Astrocyte (in vitro differentiated cells and primary cell): Measurements from ENCODE around the gene SMYD1. TPM values are rescaled to one million over a fixed set of nuclear protein-coding genes. Genes with fewer than 3 reads are reported as not detected.
A peak's percentile ranks its signal among the peaks of the same experiment; 100 is the strongest.

Source experiments
- DNase-seq: peaks from one replicate; pipeline ENCODE4 v3.0.0-alpha.2; 2010; ENCODE audit warnings: low read depth
- FAIRE-seq: peaks from 2 replicates; lab custom pipeline; 2011; peaks lifted over from hg19 to GRCh38; lab: Jason Lieb, UNC
- H2AFZ ChIP-seq: 2 replicates; pipeline ENCODE4 v1.6.0; 2012; ENCODE audit warnings: low read depth, low read length, inconsistent platforms
- H3K27ac ChIP-seq: 2 replicates; pipeline ENCODE4 v1.5.1; 2011; ENCODE audit warnings: low read depth, low read length, inconsistent platforms
- H3K27me3 ChIP-seq: 2 replicates; pipeline ENCODE4 v1.6.0; 2011; ENCODE audit warnings: low read length, inconsistent platforms; ENCODE audit not compliant: insufficient read depth
- H3K36me3 ChIP-seq: 2 replicates; pipeline ENCODE4 v1.5.1; 2011; ENCODE audit warnings: low read length, inconsistent platforms; ENCODE audit not compliant: insufficient read depth
- H3K4me1 ChIP-seq: 2 replicates; pipeline ENCODE4 v1.5.1; 2011; ENCODE audit warnings: low read length, inconsistent platforms; ENCODE audit not compliant: insufficient read depth
- H3K4me2 ChIP-seq: 2 replicates; pipeline ENCODE4 v1.6.0; 2012; ENCODE audit warnings: low read length, inconsistent platforms
- H3K4me3 ChIP-seq: 2 replicates; pipeline ENCODE4 v1.5.1; 2011; ENCODE audit warnings: low read depth, mild to moderate bottlenecking, low read length, inconsistent platforms; ENCODE audit not compliant: insufficient read depth
- H3K79me2 ChIP-seq: 2 replicates; pipeline ENCODE4 v1.6.0; 2012; ENCODE audit warnings: mild to moderate bottlenecking, low read length, inconsistent platforms; ENCODE audit not compliant: insufficient read depth
- H3K9ac ChIP-seq: 2 replicates; pipeline ENCODE4 v1.6.0; 2012; ENCODE audit warnings: mild to moderate bottlenecking, low read length, inconsistent platforms
- H3K9me3 ChIP-seq: 2 replicates; pipeline ENCODE4 v1.5.1; 2012; ENCODE audit warnings: low read depth, mild to moderate bottlenecking, low read length, inconsistent platforms; ENCODE audit not compliant: insufficient read depth
- H4K20me1 ChIP-seq: 2 replicates; pipeline ENCODE4 v1.6.0; 2012; ENCODE audit warnings: low read length, inconsistent platforms; ENCODE audit not compliant: insufficient read depth
- H3K27ac Mint-ChIP-seq: one replicate; pipeline ENCODE4 v1.8.0; 2021; ENCODE audit warnings: mild to moderate bottlenecking, mixed read lengths; ENCODE audit not compliant: unreplicated experiment
- H3K27me3 Mint-ChIP-seq: one replicate; pipeline ENCODE4 v1.8.0; 2021; ENCODE audit warnings: low read depth, mixed read lengths; ENCODE audit not compliant: unreplicated experiment
- H3K36me3 Mint-ChIP-seq: one replicate; pipeline ENCODE4 v1.8.0; 2021; ENCODE audit warnings: low read depth, mixed read lengths; ENCODE audit not compliant: unreplicated experiment
- H3K4me1 Mint-ChIP-seq: one replicate; pipeline ENCODE4 v1.8.0; 2021; ENCODE audit warnings: low read depth, mixed read lengths; ENCODE audit not compliant: unreplicated experiment
- H3K4me3 Mint-ChIP-seq: one replicate; pipeline ENCODE4 v1.8.0; 2021; ENCODE audit warnings: mild to moderate bottlenecking, moderate library complexity, mixed read lengths; ENCODE audit not compliant: unreplicated experiment
- H3K9me3 Mint-ChIP-seq: one replicate; pipeline ENCODE4 v1.8.0; 2021; ENCODE audit warnings: mild to moderate bottlenecking, mixed read lengths; ENCODE audit not compliant: unreplicated experiment
- CTCF ChIP-seq: IDR thresholded peaks from 2 replicates; pipeline ENCODE4 v1.5.1; 2011; ENCODE audit warnings: low read depth, mild to moderate bottlenecking, inconsistent platforms, low read length, moderate library complexity; ENCODE audit not compliant: insufficient read depth
- EZH2 ChIP-seq: IDR thresholded peaks from 2 replicates; pipeline ENCODE4 v1.6.1; 2012; ENCODE audit warnings: mild to moderate bottlenecking, low read length, inconsistent platforms; ENCODE audit not compliant: insufficient read depth
- total RNA-seq: library from RNA; stranded (reverse); gene quantifications from 2 replicates; pipeline ENCODE4 v1.2.1, GENCODE V29; 2021

The SMYD1 gene
- total RNA-seq, 1 donor from 2014 or later, result not detected

- no peaks in the 10 kb centered on the region for H3K36me3 Mint-ChIP-seq
- H3K4me3 Mint-ChIP-seq, result no peak overlapping the region
- no peak for TF ChIP-seq EZH2
- no peak for TF ChIP-seq CTCF
- Histone ChIP-seq H3K9me3 (no peaks in the 10 kb centered on the region), H3K4me3 (no peak overlapping the region), H3K27ac (no peak overlapping the region), H3K9ac (no peak overlapping the region), H4K20me1 (no peaks in the 10 kb centered on the region), H3K4me1 (no peaks in the 10 kb centered on the region), H3K4me2 (no peak overlapping the region), H3K79me2 (no peaks in the 10 kb centered on the region), H3K27me3 (no peaks in the 10 kb centered on the region), H3K36me3 (no peaks in the 10 kb centered on the region), H2AFZ (no peak overlapping the region)
- H3K27ac Mint-ChIP-seq, result no peak overlapping the region
- peaks cover 7% of the 10 kb centered on the region for H3K4me1 Mint-ChIP-seq
- no peak for FAIRE-seq
- peaks cover 3% of the 10 kb centered on the region for H3K9me3 Mint-ChIP-seq
- no peaks in the 10 kb centered on the region for H3K27me3 Mint-ChIP-seq
- DNase-seq, result no peak
Observed at GRCh38 chr2:88069117-88069516, 1.5 kb downstream of the SMYD1 start.

- Histone ChIP-seq H3K4me2 (no peak overlapping the region), H3K27me3 (no peaks in the 10 kb centered on the region), H3K79me2 (no peaks in the 10 kb centered on the region), H3K36me3 (no peaks in the 10 kb centered on the region), H3K9ac (no peak overlapping the region), H2AFZ (no peak overlapping the region), H3K4me3 (no peak overlapping the region), H3K9me3 (no peaks in the 10 kb centered on the region), H3K4me1 (peaks cover 1% of the 10 kb centered on the region), H4K20me1 (no peaks in the 10 kb centered on the region), H3K27ac (no peak overlapping the region)
- DNase-seq (no peak), FAIRE-seq (no peak)
- Mint-ChIP-seq H3K27me3 (no peaks in the 10 kb centered on the region), H3K9me3 (peaks cover 9% of the 10 kb centered on the region), H3K27ac (no peak overlapping the region), H3K4me1 (peaks cover 7% of the 10 kb centered on the region), H3K4me3 (no peak overlapping the region), H3K36me3 (no peaks in the 10 kb centered on the region)
- TF ChIP-seq CTCF (no peak), EZH2 (no peak)
Observed at GRCh38 chr2:88070055-88070454, 2.4 kb downstream of the SMYD1 start.

- no peaks in the 10 kb centered on the region for H4K20me1 ChIP-seq
- no peak overlapping the region for H3K4me3 Mint-ChIP-seq
- peaks cover 9% of the 10 kb centered on the region for H3K4me1 Mint-ChIP-seq
- H3K27me3 ChIP-seq, result no peaks in the 10 kb centered on the region
- H3K9me3 ChIP-seq, result no peaks in the 10 kb centered on the region
- FAIRE-seq (no peak), DNase-seq (no peak)
- H3K36me3 ChIP-seq, result no peaks in the 10 kb centered on the region
- peaks cover 9% of the 10 kb centered on the region for H3K9me3 Mint-ChIP-seq
- H3K79me2 ChIP-seq, result no peaks in the 10 kb centered on the region
- no peaks in the 10 kb centered on the region for H3K36me3 Mint-ChIP-seq
- no peak for TF ChIP-seq CTCF
- TF ChIP-seq EZH2, result no peak
- H3K27ac Mint-ChIP-seq, result no peak overlapping the region
- H3K4me2 ChIP-seq, result no peak overlapping the region
- H3K4me3 ChIP-seq, result no peak overlapping the region
- H3K27me3 Mint-ChIP-seq, result no peaks in the 10 kb centered on the region
- peaks cover 5% of the 10 kb centered on the region for H3K4me1 ChIP-seq
- H3K27ac ChIP-seq, result no peak overlapping the region
- H3K9ac ChIP-seq, result no peak overlapping the region
- H2AFZ ChIP-seq, result peak overlapping the region; percentile 1
Observed at GRCh38 chr2:88071365-88071764, 3.7 kb downstream of the SMYD1 start.
